GM19324 (cell line): ENCODE measurements around the gene FAH.
"Not testable (repeated sequence)": the region's sequence is repeated elsewhere in the genome, so short reads cannot be mapped to it uniquely, and the experiment has no call there.

Source experiments
- ATAC-seq: cut with Tn5 transposase; IDR thresholded peaks from one replicate; pipeline ENCODE4 v1.9.1; 2021; ENCODE audit warnings: mild to moderate bottlenecking, moderate library complexity; ENCODE audit not compliant: unreplicated experiment, low FRiP score

FAH gene

GRCh38 chr15:80152896-80153876 is at the start of gene FAH:
Gene FAH (plus strand): TSS chr15:80152999. CDS start chr15:80153055, 56 bp downstream.
- ATAC-seq, result peak; percentile 55

- ATAC-seq, result no peak
These were observed 47.6 kb upstream of the FAH start for GRCh38 chr15:80105193-80105592.

- ATAC-seq, result no peak
These were observed 47.2 kb upstream of the FAH start for GRCh38 chr15:80105595-80105994.

GRCh38 chr15:80106051-80106450 is 46.7 kb upstream of the FAH start:
- ATAC-seq, result no peak

- ATAC-seq, result no peak
These were observed 45.6 kb upstream of the FAH start for GRCh38 chr15:80107204-80107603.

GRCh38 chr15:80107774-80108173 is 45.0 kb upstream of the FAH start:
- ATAC-seq, result no peak

GRCh38 chr15:80109388-80109787 is 43.4 kb upstream of the FAH start:
- no peak for ATAC-seq

GRCh38 chr15:80110920-80111319 is 41.9 kb upstream of the FAH start:
- ATAC-seq, result no peak

GRCh38 chr15:80114114-80114513 is 38.7 kb upstream of the FAH start:
- no peak for ATAC-seq

GRCh38 chr15:80115021-80115420 is 37.8 kb upstream of the FAH start:
- no peak for ATAC-seq

GRCh38 chr15:80118956-80119355 is 33.8 kb upstream of the FAH start:
- ATAC-seq, result no peak

- ATAC-seq, result no peak
These were observed 32.2 kb upstream of the FAH start for GRCh38 chr15:80120636-80121035.

- no peak for ATAC-seq
These were observed 31.3 kb upstream of the FAH start for GRCh38 chr15:80121546-80121945.

GRCh38 chr15:80123034-80123433 is 29.8 kb upstream of the FAH start:
- ATAC-seq, result no peak

- not testable (repeated sequence) for ATAC-seq
These were observed 25.5 kb upstream of the FAH start for GRCh38 chr15:80127253-80127652.

GRCh38 chr15:80127911-80128310 is 24.9 kb upstream of the FAH start:
- no peak for ATAC-seq

GRCh38 chr15:80132382-80132781 is 20.4 kb upstream of the FAH start:
- no peak for ATAC-seq

- ATAC-seq, result no peak
These were observed 15.9 kb upstream of the FAH start for GRCh38 chr15:80136854-80137253.

- ATAC-seq, result no peak
These were observed 13.8 kb upstream of the FAH start for GRCh38 chr15:80138961-80139360.

GRCh38 chr15:80140909-80141308 is 11.9 kb upstream of the FAH start:
- no peak for ATAC-seq

GRCh38 chr15:80141916-80142598 is 10.7 kb upstream of the FAH start:
- no peak for ATAC-seq

GRCh38 chr15:80142646-80143045 is 10.2 kb upstream of the FAH start:
- ATAC-seq, result no peak
